ENCODE results near the gene COPZ2.

Gene COPZ2

DNA sequence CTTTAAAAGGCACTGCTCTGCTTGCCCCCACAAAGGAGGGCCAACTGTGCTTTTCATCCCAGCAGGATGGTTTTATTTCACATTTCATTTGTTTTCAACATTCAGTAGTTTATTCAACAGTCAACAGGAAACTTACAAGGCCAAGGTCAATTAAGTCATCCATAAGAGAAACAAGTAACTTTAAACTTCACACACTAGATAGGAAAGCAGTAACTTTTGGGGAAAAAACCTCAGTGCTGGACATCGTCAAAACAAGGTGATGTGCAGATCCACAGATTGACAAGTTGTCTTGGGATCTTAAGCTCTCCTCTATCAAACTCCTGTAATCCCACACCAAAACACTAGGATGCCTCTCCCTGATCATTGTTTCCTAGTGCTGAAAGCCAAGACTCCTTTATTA, 29.1 kb upstream of the COPZ2 start:
- H3K4me3 ChIP-seq (ENCODE audit: low read depth in 1 of 2, low read length in 2 of 2) = no peak overlapping the region
- H3K9me3 ChIP-seq (ENCODE audit: insufficient read depth, low read length, severe bottlenecking) = no peaks in the 10 kb centered on the region
- no peak overlapping the region for H3K4me2 ChIP-seq (ENCODE audit: insufficient read depth, low read length)
- no peaks in the 10 kb centered on the region for H3K4me1 ChIP-seq (ENCODE audit: insufficient read depth, low read length)
- no peak overlapping the region for H2AFZ ChIP-seq (ENCODE audit: low read depth, low read length)
- H3K36me3 ChIP-seq (ENCODE audit: insufficient read depth, low read length) = peaks cover 88% of the 10 kb centered on the region
- no peak overlapping the region for H3K27ac ChIP-seq (ENCODE audit: low read length)
- H3K79me2 ChIP-seq (ENCODE audit: insufficient read depth, low read length) = peaks cover 2% of the 10 kb centered on the region; the same call in 1 of the 2 replicates
- ATAC-seq (ENCODE audit: insufficient read depth, low read depth) (no peak), DNase-seq (no peak)
- H4K20me1 ChIP-seq (ENCODE audit: insufficient read depth, low read length) = peaks cover 37% of the 10 kb centered on the region
- H3K9ac ChIP-seq (ENCODE audit: low read depth, low read length) = no peak overlapping the region
- no peaks in the 10 kb centered on the region for H3K27me3 ChIP-seq (ENCODE audit: insufficient read depth, low read length, poor library complexity)
- TF ChIP-seq, protein P1, sequence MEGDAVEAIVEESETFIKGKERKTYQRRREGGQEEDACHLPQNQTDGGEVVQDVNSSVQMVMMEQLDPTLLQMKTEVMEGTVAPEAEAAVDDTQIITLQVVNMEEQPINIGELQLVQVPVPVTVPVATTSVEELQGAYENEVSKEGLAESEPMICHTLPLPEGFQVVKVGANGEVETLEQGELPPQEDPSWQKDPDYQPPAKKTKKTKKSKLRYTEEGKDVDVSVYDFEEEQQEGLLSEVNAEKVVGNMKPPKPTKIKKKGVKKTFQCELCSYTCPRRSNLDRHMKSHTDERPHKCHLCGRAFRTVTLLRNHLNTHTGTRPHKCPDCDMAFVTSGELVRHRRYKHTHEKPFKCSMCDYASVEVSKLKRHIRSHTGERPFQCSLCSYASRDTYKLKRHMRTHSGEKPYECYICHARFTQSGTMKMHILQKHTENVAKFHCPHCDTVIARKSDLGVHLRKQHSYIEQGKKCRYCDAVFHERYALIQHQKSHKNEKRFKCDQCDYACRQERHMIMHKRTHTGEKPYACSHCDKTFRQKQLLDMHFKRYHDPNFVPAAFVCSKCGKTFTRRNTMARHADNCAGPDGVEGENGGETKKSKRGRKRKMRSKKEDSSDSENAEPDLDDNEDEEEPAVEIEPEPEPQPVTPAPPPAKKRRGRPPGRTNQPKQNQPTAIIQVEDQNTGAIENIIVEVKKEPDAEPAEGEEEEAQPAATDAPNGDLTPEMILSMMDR (IDR thresholded peaks at IDR 0.05; ENCODE audit: borderline replicate concordance, extremely low read depth, low read length, poor library complexity, severe bottlenecking) = no peak
- no peak for TF ChIP-seq EZH2 (IDR thresholded peaks at IDR 0.05; ENCODE audit: borderline replicate concordance, low read depth, low read length, severe bottlenecking)

DNA sequence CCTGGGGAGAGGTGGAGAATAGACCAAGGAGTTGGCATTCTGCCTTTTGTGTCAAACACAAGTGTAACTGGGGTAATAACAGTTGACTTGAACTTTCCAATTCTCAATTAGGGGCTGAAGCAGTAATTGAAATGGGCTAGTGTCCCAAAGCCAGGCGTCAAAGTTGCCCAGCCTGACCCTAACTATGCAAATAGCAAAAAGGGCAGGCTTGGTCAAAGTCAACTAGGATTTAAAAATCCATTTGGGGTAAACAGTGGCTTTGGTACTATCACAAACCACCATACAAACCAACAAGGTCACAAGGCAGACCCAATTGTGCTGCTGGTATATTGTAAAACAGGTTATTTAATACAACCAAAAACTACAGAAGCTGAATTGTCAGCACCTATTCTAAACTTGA, 28.6 kb upstream of the COPZ2 start:
- no peak for TF ChIP-seq EZH2 (IDR thresholded peaks at IDR 0.05; ENCODE audit: borderline replicate concordance, low read depth, low read length, severe bottlenecking)
- TF ChIP-seq, protein P1 (IDR thresholded peaks at IDR 0.05; ENCODE audit: borderline replicate concordance, extremely low read depth, low read length, poor library complexity, severe bottlenecking) = no peak
- H3K4me2 ChIP-seq (ENCODE audit: insufficient read depth, low read length) = no peak overlapping the region
- no peak overlapping the region for H3K9ac ChIP-seq (ENCODE audit: low read depth, low read length)
- H3K79me2 ChIP-seq (ENCODE audit: insufficient read depth, low read length) = peaks cover 2% of the 10 kb centered on the region; the same call in 1 of the 2 replicates
- no peaks in the 10 kb centered on the region for H3K9me3 ChIP-seq (ENCODE audit: insufficient read depth, low read length, severe bottlenecking)
- ATAC-seq (ENCODE audit: insufficient read depth, low read depth) (no peak), DNase-seq (no peak)
- no peak overlapping the region for H3K4me3 ChIP-seq (ENCODE audit: low read depth in 1 of 2, low read length in 2 of 2)
- H3K36me3 ChIP-seq (ENCODE audit: insufficient read depth, low read length) = peaks cover 88% of the 10 kb centered on the region
- H3K27me3 ChIP-seq (ENCODE audit: insufficient read depth, low read length, poor library complexity) = no peaks in the 10 kb centered on the region
- H3K27ac ChIP-seq (ENCODE audit: low read length) = no peak overlapping the region
- no peak overlapping the region for H2AFZ ChIP-seq (ENCODE audit: low read depth, low read length)
- H3K4me1 ChIP-seq (ENCODE audit: insufficient read depth, low read length) = no peaks in the 10 kb centered on the region
- H4K20me1 ChIP-seq (ENCODE audit: insufficient read depth, low read length) = peaks cover 35% of the 10 kb centered on the region

DNA sequence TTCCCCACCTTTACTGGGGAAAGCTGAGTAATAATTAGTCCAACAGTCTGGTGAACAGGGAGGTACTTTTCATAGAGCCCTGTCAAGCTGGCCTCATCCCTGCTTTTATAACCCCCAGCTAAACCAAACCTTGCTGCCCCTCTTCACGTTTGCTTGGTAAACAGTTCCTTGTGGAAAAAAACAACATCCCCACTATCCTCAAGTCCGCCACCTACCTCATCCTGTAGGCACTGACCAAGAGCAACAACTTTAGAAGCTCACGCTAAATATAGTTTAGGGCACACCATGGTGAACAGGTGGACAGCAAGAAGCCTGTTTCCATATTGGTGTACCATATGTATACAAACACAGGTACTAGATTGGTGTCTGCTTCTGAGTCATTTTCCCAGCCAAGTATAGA, 27.0 kb upstream of the COPZ2 start:
- DNase-seq (no peak), ATAC-seq (ENCODE audit: insufficient read depth, low read depth) (no peak)
- Histone ChIP-seq H3K4me3 (ENCODE audit: low read depth in 1 of 2, low read length in 2 of 2) (no peak overlapping the region), H3K4me2 (ENCODE audit: insufficient read depth, low read length) (no peak overlapping the region), H3K4me1 (ENCODE audit: insufficient read depth, low read length) (no peaks in the 10 kb centered on the region), H3K36me3 (ENCODE audit: insufficient read depth, low read length) (peaks cover 86% of the 10 kb centered on the region), H2AFZ (ENCODE audit: low read depth, low read length) (no peak overlapping the region), H3K9me3 (ENCODE audit: insufficient read depth, low read length, severe bottlenecking) (no peaks in the 10 kb centered on the region), H3K79me2 (ENCODE audit: insufficient read depth, low read length) (peaks cover 12% of the 10 kb centered on the region), H3K9ac (ENCODE audit: low read depth, low read length) (no peak overlapping the region), H4K20me1 (ENCODE audit: insufficient read depth, low read length) (peaks cover 47% of the 10 kb centered on the region), H3K27me3 (ENCODE audit: insufficient read depth, low read length, poor library complexity) (no peaks in the 10 kb centered on the region), H3K27ac (ENCODE audit: low read length) (no peak overlapping the region)
- TF ChIP-seq EZH2 (IDR thresholded peaks at IDR 0.05; ENCODE audit: borderline replicate concordance, low read depth, low read length, severe bottlenecking) = no peak

DNA sequence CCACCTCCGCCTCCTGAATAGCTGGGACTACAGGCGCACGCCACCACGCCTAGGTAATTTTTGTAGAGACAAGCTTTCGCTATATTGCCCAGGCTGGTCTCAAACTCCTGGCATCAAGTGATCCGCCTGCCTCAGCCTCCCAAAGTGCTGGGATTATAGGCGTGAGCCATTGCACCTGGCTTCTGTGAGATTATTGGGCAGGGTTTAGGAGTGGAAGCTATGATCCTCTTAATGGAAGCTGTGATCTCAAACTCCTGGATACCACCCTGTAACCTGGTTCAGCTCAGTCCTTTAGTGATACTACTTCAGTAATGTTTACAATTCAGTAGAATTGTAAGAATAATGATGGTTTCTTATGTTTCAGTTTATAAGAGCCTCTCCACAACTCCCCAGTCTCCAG, 24.7 kb upstream of the COPZ2 start:
- no peak overlapping the region for H3K4me3 ChIP-seq (ENCODE audit: low read depth in 1 of 2, low read length in 2 of 2)
- H4K20me1 ChIP-seq (ENCODE audit: insufficient read depth, low read length) = peaks cover 67% of the 10 kb centered on the region
- DNase-seq (no peak), ATAC-seq (ENCODE audit: insufficient read depth, low read depth) (no peak)
- no peak overlapping the region for H2AFZ ChIP-seq (ENCODE audit: low read depth, low read length)
- peaks cover 28% of the 10 kb centered on the region for H3K79me2 ChIP-seq (ENCODE audit: insufficient read depth, low read length)
- no peak overlapping the region for H3K4me2 ChIP-seq (ENCODE audit: insufficient read depth, low read length)
- H3K36me3 ChIP-seq (ENCODE audit: insufficient read depth, low read length) = peaks cover 92% of the 10 kb centered on the region
- H3K9me3 ChIP-seq (ENCODE audit: insufficient read depth, low read length, severe bottlenecking) = no peaks in the 10 kb centered on the region
- no peaks in the 10 kb centered on the region for H3K4me1 ChIP-seq (ENCODE audit: insufficient read depth, low read length)
- no peak overlapping the region for H3K9ac ChIP-seq (ENCODE audit: low read depth, low read length)
- no peaks in the 10 kb centered on the region for H3K27me3 ChIP-seq (ENCODE audit: insufficient read depth, low read length, poor library complexity)
- no peak overlapping the region for H3K27ac ChIP-seq (ENCODE audit: low read length)
- TF ChIP-seq, protein P1 (IDR thresholded peaks at IDR 0.05; ENCODE audit: borderline replicate concordance, extremely low read depth, low read length, poor library complexity, severe bottlenecking) = no peak
- TF ChIP-seq EZH2 (IDR thresholded peaks at IDR 0.05; ENCODE audit: borderline replicate concordance, low read depth, low read length, severe bottlenecking) = no peak

Measured in DND-41 (cell line).